ENCODE results near the gene GTF2E1. TPM values are rescaled to one million over a fixed set of nuclear protein-coding genes. Genes with fewer than 3 reads are reported as not detected.
A peak's percentile ranks its signal among the peaks of the same experiment; 100 is the strongest.
"Not testable (repeated sequence)": the region's sequence is repeated elsewhere in the genome, so short reads cannot be mapped to it uniquely, and the experiment has no call there.

The GTF2E1 gene
- total RNA-seq, 1 experiment from 2014 or later: 13.1 TPM

DNA sequence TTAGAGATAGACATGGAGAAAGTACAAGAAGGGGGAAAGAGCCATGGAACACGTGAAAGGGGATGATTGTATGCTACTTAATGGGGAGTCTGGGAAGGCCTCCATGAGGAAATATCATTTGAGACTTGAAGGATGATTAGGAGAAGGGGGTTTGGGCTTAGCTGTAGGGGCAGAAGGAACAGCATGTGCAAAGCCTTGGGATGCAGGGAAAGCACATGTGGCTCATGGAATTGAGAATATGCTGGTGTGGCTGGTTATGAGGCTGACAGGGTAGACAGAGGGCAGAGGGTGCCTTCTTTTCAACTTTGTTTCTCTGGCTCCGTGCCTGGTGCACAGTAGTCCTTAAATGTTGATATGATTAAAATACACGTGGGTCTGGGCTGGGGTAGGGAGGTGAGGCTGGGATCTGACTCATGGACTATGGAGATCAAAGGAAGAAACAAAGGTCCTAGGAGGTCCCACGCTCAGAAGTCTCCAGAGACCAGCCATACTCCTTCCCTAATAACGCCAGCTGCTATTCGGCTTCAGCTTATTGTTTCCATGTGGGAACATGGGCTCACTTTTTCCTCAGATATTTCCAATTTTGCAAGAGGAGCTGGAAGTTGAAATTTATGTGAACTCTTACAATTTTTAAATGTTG, 1.1 kb downstream of the GTF2E1 start:
- Histone ChIP-seq H3K27me3 (no peaks in the 10 kb centered on the region), H3K36me3 (peaks cover 16% of the 10 kb centered on the region), H3K4me3 (peak overlapping the region; percentile 95), H3K9me3 (peaks cover 14% of the 10 kb centered on the region)
- peak; percentile 5 for DNase-seq

DNA sequence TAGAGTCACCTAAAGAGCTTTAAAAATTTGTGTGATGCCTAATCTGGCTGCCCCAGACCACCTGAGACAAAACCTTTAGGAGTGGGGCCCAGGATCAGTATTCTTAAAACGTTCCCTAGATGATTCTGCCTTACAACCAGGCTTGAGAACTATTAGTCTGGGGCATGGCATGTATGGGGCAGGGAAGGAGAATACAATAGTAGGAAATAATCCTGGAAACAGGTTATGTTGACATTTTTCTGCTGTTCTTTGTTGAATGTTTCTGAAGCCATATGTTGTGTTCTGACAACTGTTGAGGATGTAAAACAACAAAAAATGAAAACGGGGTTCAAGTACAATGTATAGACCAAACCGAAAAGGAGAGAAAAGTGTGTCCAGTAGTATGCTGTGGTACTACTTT, 2.9 kb downstream of the GTF2E1 start:
- Histone ChIP-seq H3K36me3 (peaks cover 7% of the 10 kb centered on the region; the same call in 1 of the 2 replicates), H3K9me3 (peaks cover 9% of the 10 kb centered on the region), H3K27me3 (no peaks in the 10 kb centered on the region), H3K4me3 (no peak overlapping the region)
- no peak for DNase-seq

DNA sequence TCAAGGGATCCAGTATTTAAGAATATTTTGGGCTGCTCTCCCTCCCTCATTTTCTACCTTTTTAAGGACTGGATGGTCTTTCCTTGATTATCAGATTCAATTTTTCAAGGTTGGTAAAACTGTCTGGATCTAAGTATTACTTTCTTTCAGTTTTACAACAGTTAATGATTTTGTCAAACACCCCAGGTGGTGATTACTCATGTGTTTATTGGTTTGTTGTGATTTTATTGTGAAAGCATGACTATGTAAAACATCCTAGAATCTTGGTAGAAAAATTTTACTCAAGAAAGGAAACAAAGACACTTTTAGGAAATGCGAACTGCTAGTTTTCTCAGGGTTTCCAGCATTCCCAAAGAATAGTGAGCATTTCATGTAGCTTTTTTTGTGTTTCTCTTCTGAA, 7.3 kb downstream of the GTF2E1 start:
- H3K36me3 ChIP-seq: peaks cover 25% of the 10 kb centered on the region
- DNase-seq: no peak
- H3K27me3 ChIP-seq: no peaks in the 10 kb centered on the region
- H3K9me3 ChIP-seq: peaks cover 3% of the 10 kb centered on the region
- no peak overlapping the region for H3K4me3 ChIP-seq

DNA sequence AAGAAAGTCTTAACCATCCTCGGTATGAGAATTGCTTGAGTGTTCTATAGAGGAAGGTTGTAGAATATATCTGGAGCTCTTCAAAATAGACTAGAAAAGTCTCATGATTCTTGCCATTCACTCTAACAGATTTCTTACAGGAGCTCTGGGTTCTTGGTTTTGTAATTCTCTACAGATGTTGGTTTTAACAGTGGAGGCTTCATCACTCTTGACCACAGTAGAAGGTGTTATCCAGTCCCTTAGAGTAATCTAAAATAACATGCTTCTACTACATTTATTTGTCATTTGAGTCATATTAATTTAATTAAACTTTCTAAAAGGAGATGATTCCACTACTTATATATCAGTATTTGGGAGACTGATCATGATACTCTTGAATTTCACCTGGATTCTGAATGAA, 9.7 kb downstream of the GTF2E1 start:
- H3K27me3 ChIP-seq: no peaks in the 10 kb centered on the region
- H3K4me3 ChIP-seq: no peak overlapping the region
- no peak for DNase-seq
- H3K36me3 ChIP-seq: peaks cover 34% of the 10 kb centered on the region
- H3K9me3 ChIP-seq: peaks cover 3% of the 10 kb centered on the region

DNA sequence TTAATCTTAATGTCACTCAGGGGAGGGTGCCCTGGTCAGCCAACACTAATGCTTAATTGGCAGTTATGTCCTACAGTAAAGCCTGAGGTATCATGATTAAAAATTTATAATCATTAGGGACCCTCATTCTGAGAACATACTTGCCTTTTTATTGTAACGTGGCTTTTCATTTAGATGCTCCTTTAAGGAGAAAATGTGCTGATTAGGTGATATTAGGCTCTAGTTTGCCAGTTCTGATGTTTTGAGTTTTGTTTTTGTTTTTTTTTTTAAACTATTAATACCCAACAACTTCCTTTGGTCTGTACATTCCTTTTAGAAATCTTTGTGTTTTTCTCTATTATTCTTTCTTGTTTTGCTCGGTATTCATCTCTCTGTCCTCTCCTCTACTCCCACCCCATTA, 10.3 kb downstream of the GTF2E1 start:
- no peak for DNase-seq
- peaks cover 39% of the 10 kb centered on the region for H3K36me3 ChIP-seq
- H3K9me3 ChIP-seq: no peaks in the 10 kb centered on the region
- H3K27me3 ChIP-seq: no peaks in the 10 kb centered on the region
- no peak overlapping the region for H3K4me3 ChIP-seq

DNA sequence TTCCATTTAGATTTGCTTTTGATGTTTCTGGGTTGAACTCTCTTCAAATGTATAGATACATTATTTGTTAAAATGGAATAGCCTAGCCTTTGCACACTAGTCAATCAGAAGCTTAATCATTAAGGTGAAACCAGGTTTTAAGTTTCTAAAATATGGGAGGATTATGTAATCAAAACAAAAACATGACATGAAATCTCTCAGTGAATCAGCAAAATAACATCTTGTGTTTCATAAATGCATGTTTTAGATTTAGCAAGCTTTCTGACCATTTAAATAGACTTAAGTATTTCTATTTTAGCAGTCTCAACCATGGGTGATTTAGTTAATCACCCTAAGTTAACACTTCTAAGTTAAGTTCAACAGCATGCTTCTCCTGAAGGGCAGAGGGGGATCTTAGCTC, 11.3 kb downstream of the GTF2E1 start:
- H3K27me3 ChIP-seq: no peaks in the 10 kb centered on the region
- no peaks in the 10 kb centered on the region for H3K9me3 ChIP-seq
- DNase-seq: no peak
- peaks cover 41% of the 10 kb centered on the region for H3K36me3 ChIP-seq
- H3K4me3 ChIP-seq: no peak overlapping the region

DNA sequence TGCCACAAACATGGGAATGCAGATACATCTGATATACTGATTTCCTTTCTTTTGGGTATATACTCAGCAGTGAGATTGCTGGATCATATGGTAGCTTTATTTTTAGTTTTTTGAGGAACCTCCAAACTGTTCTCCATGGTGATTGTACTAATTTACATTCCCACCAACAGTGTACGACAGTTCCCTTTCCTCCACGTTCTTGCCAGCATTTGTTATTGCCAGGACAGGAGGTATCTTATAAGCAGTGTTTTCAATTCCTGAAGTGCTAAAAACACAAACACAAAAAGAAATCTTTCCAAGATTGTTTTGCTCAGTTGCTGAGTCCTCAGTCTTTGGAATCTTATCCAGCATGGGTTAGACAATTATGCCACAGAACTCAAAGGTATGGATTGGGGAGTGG, 13.5 kb downstream of the GTF2E1 start:
- DNase-seq: no peak
- H3K4me3 ChIP-seq: no peak overlapping the region
- H3K9me3 ChIP-seq: no peaks in the 10 kb centered on the region
- peaks cover 35% of the 10 kb centered on the region for H3K36me3 ChIP-seq
- H3K27me3 ChIP-seq: no peaks in the 10 kb centered on the region

DNA sequence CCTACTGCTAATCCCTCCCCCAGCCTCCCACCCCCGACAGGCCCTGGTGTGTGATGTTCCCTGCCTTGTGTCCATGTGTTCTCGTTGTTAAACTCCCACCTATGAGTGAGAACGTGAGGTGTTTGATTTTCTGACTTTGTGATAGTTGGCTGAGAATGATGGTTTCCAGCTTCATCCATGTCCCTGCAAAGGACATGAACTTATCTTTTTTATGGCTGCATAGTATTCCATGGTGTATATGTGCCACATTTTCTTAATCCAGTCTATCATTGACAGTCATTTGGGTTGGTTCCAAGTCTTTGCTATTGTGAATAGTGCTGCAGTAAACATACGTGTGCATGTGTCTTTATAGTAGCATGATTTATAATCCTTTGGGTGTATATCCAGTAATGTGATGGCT, 16.0 kb downstream of the GTF2E1 start:
- H3K4me3 ChIP-seq, H3K9me3 ChIP-seq, H3K27me3 ChIP-seq, DNase-seq: not testable (repeated sequence)
- H3K36me3 ChIP-seq: peaks cover 21% of the 10 kb centered on the region

DNA sequence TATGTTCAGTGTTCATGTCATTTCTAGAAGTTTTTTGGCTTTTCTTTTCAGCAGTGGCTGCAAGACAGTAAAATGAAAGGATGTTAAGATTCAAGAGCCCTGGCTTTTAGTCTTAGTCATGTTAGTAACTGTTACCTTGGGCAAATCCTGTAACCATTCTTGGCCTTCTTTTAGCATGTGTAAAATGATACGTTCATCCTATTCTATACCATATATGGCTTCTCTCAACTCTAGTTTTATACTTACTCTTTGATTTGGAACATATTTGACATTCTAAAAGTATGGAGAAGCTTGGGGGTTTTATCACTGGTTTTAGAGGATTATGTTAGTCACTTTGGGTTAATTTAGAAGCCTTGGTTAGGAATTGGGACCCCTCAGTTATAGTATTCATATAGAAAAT, 20.1 kb downstream of the GTF2E1 start:
- no peaks in the 10 kb centered on the region for H3K27me3 ChIP-seq
- DNase-seq: no peak
- H3K9me3 ChIP-seq: no peaks in the 10 kb centered on the region
- no peak overlapping the region for H3K4me3 ChIP-seq
- peaks cover 5% of the 10 kb centered on the region for H3K36me3 ChIP-seq

DNA sequence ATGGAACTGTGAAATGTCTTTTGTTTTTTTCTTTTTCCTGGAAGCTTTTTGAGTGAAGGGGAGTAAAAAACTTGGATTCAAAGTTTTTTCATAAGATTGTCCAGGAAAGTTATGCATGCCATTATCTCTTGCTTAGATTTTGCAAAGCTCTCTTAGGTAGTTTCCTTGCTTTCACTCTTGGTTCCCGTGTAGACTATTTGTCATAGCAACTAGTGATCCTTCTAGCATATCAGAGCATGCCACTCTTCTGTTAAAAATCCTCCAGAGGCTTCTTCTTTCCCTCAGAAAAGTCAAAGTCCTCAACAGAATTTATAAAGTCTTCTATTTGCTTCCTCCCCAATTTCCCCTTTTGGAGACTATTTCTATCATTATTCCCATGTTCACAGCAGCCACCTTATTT, 21.1 kb downstream of the GTF2E1 start:
- no peaks in the 10 kb centered on the region for H3K27me3 ChIP-seq
- H3K4me3 ChIP-seq: no peak overlapping the region
- no peaks in the 10 kb centered on the region for H3K9me3 ChIP-seq
- no peaks in the 10 kb centered on the region for H3K36me3 ChIP-seq
- DNase-seq: no peak

DNA sequence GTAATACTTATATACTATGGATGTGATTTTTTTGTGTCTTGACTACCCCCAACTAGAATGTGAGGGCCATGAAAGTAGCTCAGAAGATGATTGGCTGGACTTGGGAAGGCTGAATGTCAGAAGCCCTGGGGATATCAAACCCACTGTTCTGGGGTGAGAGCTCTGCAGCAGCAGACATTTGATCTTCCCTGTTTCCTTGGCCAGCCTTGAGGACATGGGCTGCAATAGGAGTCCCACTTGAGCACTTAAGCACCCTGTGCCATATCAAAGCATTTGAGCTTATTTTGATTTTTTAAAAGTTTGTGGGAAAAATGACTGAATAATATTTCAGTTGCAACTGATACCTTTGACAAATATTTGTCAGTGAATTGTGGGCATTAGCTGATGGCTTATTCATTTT, 21.7 kb downstream of the GTF2E1 start:
- Histone ChIP-seq H3K36me3 (no peaks in the 10 kb centered on the region), H3K27me3 (no peaks in the 10 kb centered on the region), H3K4me3 (no peak overlapping the region), H3K9me3 (no peaks in the 10 kb centered on the region)
- DNase-seq: no peak

DNA sequence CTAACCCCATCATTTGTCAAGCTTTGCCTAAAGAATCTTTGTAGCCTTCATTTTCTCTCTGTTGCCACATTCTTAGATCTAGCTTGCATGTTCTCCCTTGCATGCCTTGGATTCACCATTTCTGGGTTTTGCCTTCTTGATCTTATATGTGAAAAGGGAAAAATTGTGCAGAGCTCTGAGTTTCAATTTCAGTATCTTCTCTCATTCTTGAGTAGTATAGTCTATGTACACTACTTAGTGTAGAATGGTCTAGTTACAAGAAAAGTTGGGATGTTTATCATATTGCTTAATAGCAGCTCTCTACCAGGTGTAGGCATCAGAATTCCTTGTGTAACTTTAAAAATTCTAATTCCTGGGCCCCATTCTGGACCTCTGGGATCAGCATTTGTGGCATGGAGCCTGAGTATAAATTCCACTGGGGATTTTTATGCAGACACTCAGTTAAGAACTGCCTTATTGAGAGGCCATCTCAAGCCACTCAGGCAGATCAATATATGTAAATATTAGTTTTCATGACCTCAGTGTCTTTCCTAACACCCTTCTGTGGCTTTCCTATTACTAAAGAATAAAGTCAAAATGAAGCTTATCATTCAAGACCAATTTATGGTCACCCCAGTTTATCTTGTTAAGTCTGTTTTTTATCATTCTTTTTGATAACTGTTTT, 23.4 kb downstream of the GTF2E1 start:
- no peak for DNase-seq
- Histone ChIP-seq H3K9me3 (no peaks in the 10 kb centered on the region), H3K4me3 (no peak overlapping the region), H3K36me3 (no peaks in the 10 kb centered on the region), H3K27me3 (no peaks in the 10 kb centered on the region)

DNA sequence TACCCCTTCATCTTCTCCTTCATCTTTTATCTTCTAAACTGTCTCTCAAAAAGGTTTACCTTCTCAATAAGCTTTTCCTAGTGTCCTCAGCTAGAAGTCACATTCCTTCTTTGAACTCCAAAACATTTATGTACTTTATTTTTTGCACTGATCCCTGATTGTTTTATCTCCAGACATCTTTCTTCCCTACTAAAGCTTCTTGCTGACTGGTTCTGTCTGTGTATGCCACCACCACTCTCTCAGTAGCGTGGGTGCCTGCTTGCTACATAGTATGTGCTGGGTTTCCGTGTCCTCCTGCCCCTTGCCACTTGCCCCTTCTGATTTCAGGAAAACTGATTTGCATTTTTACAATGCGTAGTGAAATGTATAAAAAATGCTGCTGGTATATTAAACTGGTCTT, 24.0 kb downstream of the GTF2E1 start:
- Histone ChIP-seq H3K36me3 (0 out of 2 replicates have a peak, but pooled peaks cover under 1% of the 10 kb centered on the region), H3K27me3 (no peaks in the 10 kb centered on the region), H3K9me3 (no peaks in the 10 kb centered on the region), H3K4me3 (no peak overlapping the region)
- no peak for DNase-seq

DNA sequence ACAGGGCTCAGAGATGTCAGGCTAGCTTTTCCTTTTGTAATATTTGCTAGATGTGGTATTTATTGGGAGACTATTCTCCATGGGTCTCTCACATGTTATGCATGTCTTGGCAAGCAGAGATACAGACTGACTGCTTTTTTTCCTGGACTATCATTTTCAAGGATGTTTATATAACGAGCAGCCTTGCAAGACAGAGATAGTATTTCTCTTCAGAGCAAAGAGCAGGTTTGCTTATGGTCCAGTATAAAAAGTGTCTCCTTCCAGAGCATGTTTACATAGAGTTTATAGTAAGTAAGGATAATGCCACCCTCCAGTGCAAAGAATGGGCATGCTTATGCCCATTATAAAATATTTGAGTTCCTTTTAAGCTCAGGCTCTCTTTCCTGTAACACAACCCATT, 24.6 kb downstream of the GTF2E1 start:
- Histone ChIP-seq H3K27me3 (no peaks in the 10 kb centered on the region), H3K4me3 (no peak overlapping the region), H3K36me3 (0 out of 2 replicates have a peak, but pooled peaks cover 6% of the 10 kb centered on the region), H3K9me3 (no peaks in the 10 kb centered on the region)
- no peak for DNase-seq

DNA sequence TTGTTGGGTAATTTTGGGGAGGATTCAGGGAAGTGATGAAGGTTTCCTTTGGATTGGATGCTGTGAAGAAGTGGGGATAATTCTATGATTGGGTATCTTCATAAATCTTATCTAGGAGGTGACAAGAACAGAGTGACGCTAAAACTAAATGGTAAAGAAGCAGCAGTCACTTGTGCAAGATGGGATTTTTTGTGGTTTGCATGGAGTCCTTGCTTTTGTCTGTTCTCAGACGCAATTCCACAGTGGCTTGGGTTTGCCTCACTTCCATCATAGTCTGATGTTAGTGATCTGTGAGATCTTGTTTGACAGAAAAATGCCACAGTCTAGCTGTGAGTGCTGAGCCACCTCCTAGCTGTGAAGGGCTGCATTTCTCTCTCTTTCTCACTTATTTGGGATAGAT, 26.9 kb downstream of the GTF2E1 start:
- no peak for DNase-seq
- H3K36me3 ChIP-seq: peaks cover 13% of the 10 kb centered on the region
- no peak overlapping the region for H3K4me3 ChIP-seq
- no peaks in the 10 kb centered on the region for H3K27me3 ChIP-seq
- no peaks in the 10 kb centered on the region for H3K9me3 ChIP-seq

DNA sequence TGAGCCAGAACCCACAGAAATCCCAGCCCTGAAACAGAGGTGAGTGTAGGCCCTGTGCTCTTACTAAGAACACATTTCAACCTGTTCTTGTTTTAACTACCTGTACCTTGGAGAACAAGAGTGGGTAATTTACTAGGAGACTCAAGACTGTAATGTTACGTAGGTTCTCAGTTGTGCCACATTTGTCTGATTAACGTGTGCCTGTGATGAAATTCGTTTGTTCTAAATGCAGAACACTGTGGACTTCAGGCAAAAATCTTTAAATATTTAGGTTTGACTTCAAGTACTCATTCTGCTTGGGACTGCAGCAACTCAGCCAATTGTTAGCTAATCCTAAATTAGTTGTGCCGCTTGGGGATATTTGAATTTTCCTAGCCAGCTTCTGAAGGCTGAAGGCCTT, 28.3 kb downstream of the GTF2E1 start:
- peaks cover 17% of the 10 kb centered on the region for H3K36me3 ChIP-seq
- no peaks in the 10 kb centered on the region for H3K9me3 ChIP-seq
- no peaks in the 10 kb centered on the region for H3K27me3 ChIP-seq
- no peak for DNase-seq
- H3K4me3 ChIP-seq: no peak overlapping the region

DNA sequence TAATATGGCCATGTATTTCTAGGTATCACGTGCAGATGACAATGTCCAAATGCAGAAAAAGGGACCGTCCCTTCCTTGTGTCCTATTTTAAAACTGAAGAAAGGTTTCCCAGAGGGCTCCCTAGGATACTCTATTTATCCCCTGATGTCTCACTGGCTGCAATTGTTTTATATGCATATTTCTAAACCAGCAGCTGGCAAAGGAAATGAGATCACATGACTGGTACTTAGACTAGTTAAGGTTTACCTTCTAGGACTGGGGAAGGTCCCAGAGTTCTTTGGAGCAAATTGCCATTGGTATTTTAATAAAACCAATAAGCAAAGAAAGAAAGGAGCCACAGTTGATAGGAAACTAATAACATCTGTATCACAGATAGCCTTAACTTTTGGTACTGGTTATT, 29.5 kb downstream of the GTF2E1 start:
- DNase-seq: no peak
- Histone ChIP-seq H3K4me3 (no peak overlapping the region), H3K27me3 (no peaks in the 10 kb centered on the region), H3K9me3 (no peaks in the 10 kb centered on the region), H3K36me3 (peaks cover 26% of the 10 kb centered on the region)

DNA sequence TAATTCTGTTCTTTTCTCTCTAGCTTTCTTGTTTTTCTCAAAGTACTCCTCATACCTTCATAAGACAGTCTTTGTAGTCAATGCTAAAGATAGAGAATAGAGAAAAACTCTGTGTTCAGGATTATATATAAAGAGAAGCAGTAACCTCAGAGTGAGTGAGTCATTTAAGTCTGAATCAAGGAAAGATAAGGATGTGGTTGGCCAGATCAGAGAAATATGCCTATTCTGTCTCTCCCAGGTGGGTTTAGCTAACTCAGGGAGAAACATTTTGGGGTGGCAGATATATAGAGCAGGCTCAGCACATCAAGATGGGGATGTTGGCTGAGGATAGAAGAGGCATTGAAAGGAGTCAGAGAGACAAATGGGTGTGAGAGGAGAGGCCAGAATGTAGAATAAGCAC, 31.4 kb downstream of the GTF2E1 start:
- Histone ChIP-seq H3K27me3 (no peaks in the 10 kb centered on the region), H3K4me3 (no peak overlapping the region), H3K9me3 (no peaks in the 10 kb centered on the region), H3K36me3 (peaks cover 27% of the 10 kb centered on the region)
- no peak for DNase-seq

Data from MG63 (cell line).